ENCODE measurements around the gene DNAJC5G. TPM values are rescaled to one million over a fixed set of nuclear protein-coding genes. Genes with fewer than 3 reads are reported as not detected.

The DNAJC5G gene
- total and polyA plus RNA-seq, 2 experiments from 2014 or later, result 4.4 to 14.1 TPM

DNA sequence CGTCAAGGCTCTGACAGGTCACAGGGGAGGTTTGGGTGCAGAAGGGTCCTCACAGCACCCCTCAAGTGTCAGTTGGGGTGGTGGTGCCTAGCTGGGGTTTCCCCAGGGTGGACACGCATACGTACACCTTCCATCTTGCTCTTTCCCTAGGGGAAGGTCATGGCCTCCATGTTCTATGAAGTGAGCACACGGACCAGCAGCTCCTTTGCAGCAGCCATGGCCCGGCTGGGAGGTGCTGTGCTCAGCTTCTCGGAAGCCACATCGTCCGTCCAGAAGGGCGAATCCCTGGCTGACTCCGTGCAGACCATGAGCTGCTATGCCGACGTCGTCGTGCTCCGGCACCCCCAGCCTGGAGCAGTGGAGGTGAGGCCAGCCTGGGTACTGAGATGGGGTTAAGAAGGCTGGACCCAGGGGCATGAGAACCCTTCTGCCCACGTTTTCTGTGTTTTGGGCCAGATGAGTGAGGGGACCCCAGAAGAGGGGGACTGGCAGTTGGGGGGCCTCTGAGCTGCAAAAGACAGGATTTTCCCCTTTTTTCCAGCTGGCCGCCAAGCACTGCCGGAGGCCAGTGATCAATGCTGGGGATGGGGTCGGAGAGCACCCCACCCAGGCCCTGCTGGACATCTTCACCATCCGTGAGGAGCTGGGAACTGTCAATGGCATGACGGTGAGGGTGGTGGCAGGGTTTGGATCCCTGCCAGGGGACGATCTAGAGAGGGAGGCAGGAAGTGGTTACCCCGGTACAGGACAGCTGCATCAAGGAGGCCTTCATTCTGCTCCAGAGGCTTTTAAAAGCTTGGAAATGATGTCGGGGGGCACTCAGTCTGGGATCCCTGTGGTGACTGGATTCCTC is 33.2 kb upstream of the DNAJC5G start:
- H3K36me3 ChIP-seq, result peaks cover 26% of the 10 kb centered on the region
- H3K27ac ChIP-seq, result peak overlapping the region; percentile 83
- TF ChIP-seq, protein P1, sequence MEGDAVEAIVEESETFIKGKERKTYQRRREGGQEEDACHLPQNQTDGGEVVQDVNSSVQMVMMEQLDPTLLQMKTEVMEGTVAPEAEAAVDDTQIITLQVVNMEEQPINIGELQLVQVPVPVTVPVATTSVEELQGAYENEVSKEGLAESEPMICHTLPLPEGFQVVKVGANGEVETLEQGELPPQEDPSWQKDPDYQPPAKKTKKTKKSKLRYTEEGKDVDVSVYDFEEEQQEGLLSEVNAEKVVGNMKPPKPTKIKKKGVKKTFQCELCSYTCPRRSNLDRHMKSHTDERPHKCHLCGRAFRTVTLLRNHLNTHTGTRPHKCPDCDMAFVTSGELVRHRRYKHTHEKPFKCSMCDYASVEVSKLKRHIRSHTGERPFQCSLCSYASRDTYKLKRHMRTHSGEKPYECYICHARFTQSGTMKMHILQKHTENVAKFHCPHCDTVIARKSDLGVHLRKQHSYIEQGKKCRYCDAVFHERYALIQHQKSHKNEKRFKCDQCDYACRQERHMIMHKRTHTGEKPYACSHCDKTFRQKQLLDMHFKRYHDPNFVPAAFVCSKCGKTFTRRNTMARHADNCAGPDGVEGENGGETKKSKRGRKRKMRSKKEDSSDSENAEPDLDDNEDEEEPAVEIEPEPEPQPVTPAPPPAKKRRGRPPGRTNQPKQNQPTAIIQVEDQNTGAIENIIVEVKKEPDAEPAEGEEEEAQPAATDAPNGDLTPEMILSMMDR (IDR thresholded peaks at IDR 0.05; ENCODE audit: low read depth, low read length), result no peak
- H3K9me3 ChIP-seq (ENCODE audit: low read depth), result no peaks in the 10 kb centered on the region
- H3K27me3 ChIP-seq, result no peaks in the 10 kb centered on the region
- DNase-seq (ENCODE audit: low read depth in 1 of 2, low spot score in 1 of 2), result no peak
- H3K4me3 ChIP-seq, result no peak overlapping the region
- H3K4me1 ChIP-seq (ENCODE audit: low read depth), result peaks cover 16% of the 10 kb centered on the region

DNA sequence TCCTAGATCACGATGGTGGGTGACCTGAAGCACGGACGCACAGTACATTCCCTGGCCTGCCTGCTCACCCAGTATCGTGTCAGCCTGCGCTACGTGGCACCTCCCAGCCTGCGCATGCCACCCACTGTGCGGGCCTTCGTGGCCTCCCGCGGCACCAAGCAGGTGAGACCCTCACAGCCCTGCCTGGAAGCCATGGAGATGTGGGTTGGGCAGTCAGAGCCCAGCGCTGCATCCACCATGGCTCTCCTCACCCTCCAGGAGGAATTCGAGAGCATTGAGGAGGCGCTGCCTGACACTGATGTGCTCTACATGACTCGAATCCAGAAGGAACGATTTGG is 32.6 kb upstream of the DNAJC5G start:
- Histone ChIP-seq H3K27ac (peak overlapping the region; percentile 83), H3K4me1 (ENCODE audit: low read depth) (peaks cover 16% of the 10 kb centered on the region), H3K36me3 (peaks cover 26% of the 10 kb centered on the region), H3K9me3 (ENCODE audit: low read depth) (no peaks in the 10 kb centered on the region), H3K27me3 (no peaks in the 10 kb centered on the region), H3K4me3 (no peak overlapping the region)
- DNase-seq (ENCODE audit: low read depth in 1 of 2, low spot score in 1 of 2), result no peak
- TF ChIP-seq, protein P1 (IDR thresholded peaks at IDR 0.05; ENCODE audit: low read depth, low read length), result no peak

DNA sequence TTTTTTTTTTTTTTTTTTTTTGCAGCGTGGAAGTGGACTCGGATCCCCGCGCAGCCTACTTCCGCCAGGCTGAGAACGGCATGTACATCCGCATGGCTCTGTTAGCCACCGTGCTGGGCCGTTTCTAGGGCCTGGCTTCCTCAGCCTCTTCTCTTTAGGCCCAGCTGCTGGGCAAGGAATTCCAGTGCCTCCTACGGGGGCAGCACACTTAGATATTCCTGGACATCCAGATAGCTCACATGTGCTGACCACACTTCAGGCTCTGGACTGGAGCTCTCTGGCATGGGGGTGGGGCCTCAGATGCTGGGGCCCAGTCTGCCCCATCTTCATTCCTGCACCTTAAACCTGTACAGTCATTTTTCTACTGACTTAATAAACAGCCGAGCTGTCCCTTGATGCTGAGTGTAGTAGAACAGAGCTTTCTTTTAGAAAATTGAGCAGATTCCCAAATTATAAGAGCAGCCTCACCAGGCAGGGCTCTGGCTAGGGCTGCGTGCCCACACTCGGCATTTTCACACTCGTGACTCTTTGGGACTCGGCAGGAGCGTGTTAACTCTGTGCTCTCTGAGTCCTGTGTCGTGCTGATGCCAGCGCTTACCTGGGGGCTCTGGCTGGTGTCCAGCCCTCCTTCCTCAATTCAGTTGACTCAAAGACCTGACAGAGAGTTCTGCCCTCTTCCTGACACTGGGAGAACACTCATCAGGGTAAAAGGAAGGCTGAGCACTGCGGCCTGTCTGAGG is 31.7 kb upstream of the DNAJC5G start:
- TF ChIP-seq, protein P1 (IDR thresholded peaks at IDR 0.05; ENCODE audit: low read depth, low read length), result no peak
- Histone ChIP-seq H3K27me3 (no peaks in the 10 kb centered on the region), H3K9me3 (ENCODE audit: low read depth) (no peaks in the 10 kb centered on the region), H3K4me1 (ENCODE audit: low read depth) (peaks cover 16% of the 10 kb centered on the region), H3K27ac (peak overlapping the region; percentile 83), H3K36me3 (peaks cover 21% of the 10 kb centered on the region), H3K4me3 (no peak overlapping the region)
- peak in 1 of 2 donors; percentile 63 for DNase-seq (ENCODE audit: low read depth in 1 of 2, low spot score in 1 of 2)

DNA sequence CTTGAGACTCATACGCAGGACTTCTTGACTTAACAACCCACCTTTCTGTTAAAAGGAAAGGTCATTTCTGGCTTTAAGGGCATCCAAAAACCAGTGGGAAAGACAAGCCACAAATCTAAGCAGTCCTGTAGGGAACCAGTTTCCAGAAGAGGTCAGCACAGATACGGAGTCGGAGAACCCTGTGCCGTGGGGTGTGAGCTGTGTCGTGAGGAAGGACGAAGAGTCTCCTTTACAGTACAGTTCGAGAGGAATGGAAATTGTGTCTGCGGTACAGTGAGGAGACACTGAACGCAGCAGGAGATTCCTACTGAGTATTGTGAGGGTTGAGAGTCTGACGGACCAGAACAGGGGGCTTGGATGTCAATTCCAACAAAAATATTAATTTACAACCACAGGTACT is 30.1 kb upstream of the DNAJC5G start:
- Histone ChIP-seq H3K4me3 (no peak overlapping the region), H3K9me3 (ENCODE audit: low read depth) (no peaks in the 10 kb centered on the region), H3K36me3 (peaks cover 16% of the 10 kb centered on the region), H3K27ac (no peak overlapping the region), H3K4me1 (ENCODE audit: low read depth) (peaks cover 16% of the 10 kb centered on the region), H3K27me3 (no peaks in the 10 kb centered on the region)
- no peak for DNase-seq (ENCODE audit: low read depth in 1 of 2, low spot score in 1 of 2)
- TF ChIP-seq, protein P1 (IDR thresholded peaks at IDR 0.05; ENCODE audit: low read depth, low read length), result no peak

DNA sequence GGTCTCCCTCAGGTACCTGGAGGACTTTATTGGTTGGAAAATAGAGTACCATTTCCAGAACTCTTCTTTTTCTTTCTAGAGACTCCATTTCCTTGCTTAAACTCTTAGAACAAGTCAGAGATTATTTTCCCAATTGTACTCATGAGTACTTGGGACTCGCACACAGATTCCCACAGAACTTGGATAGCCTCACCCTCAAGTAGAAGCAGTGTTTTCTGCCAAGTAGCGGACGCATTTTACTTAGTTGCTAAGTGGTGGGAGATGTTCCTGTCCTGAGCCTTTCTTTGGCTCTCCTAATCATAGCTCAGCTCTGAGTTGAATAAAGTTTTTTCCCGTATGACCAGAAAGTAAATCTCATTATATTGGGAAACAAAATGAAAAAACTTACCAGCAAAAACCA is 29.6 kb upstream of the DNAJC5G start:
- TF ChIP-seq, protein P1 (IDR thresholded peaks at IDR 0.05; ENCODE audit: low read depth, low read length), result no peak
- Histone ChIP-seq H3K27me3 (no peaks in the 10 kb centered on the region), H3K4me1 (ENCODE audit: low read depth) (peaks cover 20% of the 10 kb centered on the region), H3K27ac (no peak overlapping the region), H3K4me3 (no peak overlapping the region), H3K9me3 (ENCODE audit: low read depth) (no peaks in the 10 kb centered on the region), H3K36me3 (peaks cover 12% of the 10 kb centered on the region)
- no peak for DNase-seq (ENCODE audit: low read depth in 1 of 2, low spot score in 1 of 2)
